ENCODE results near the gene KIF24. TPM values are rescaled to one million over a fixed set of nuclear protein-coding genes. Genes with fewer than 3 reads are reported as not detected.

Gene KIF24
- total RNA-seq, 4 donors from 2014 or later, result 0.37 to 6.8 (median 1.1) TPM

- intact Hi-C loops (cut with DNase I; ENCODE audit: low total_unique reads) (no loop called here), in situ Hi-C loops (cut with MboI; ENCODE audit: low pct_ligation_motif_present in 1 of 4, low pct_unique_long_range_greater_than_20kb in 1 of 4, low sequenced_read_pairs in 3 of 4) (no loop called here)
- Histone ChIP-seq H3K27me3 (no peaks in the 10 kb centered on the region), H3K4me1 (peaks cover 3 to 29% (median 22%) of the 10 kb centered on the region in 4 donors), H3K36me3 (peaks cover 0 to 28% (median 5%) of the 10 kb centered on the region in 4 donors), H3K9me3 (no peaks in the 10 kb centered on the region), H3K4me3 (peak overlapping the region in 1 of 4 donors; percentile 9), H3K27ac (peak overlapping the region; percentile 90 to 95 (median 91))
- no peak for TF ChIP-seq POLR2AphosphoS5 (IDR thresholded peaks at IDR 0.05)
- TF ChIP-seq EP300 (IDR thresholded peaks at IDR 0.05; ENCODE audit: low read depth), result no peak
- TF ChIP-seq CTCF (IDR thresholded peaks at IDR 0.05), result no peak
- TF ChIP-seq POLR2A (IDR thresholded peaks at IDR 0.05), result no peak
- DNase-seq, result no peak
- 60 to 87% methylated on average over 1 to 3 of the region's 3 CpGs for WGBS, 2 donors (ENCODE audit: low coverage in 1 of 2)
Observed at GRCh38 chr9:34374339-34374738, 45.3 kb upstream of the KIF24 start.

GRCh38 chr9:34373749-34374148, 44.7 kb upstream of the KIF24 start:
- Histone ChIP-seq H3K9me3 (no peaks in the 10 kb centered on the region), H3K27me3 (no peaks in the 10 kb centered on the region), H3K4me1 (peaks cover 3 to 25% (median 21%) of the 10 kb centered on the region in 4 donors), H3K4me3 (no peak overlapping the region), H3K27ac (peak overlapping the region in 3 of 4 donors; percentile 90 to 95 (median 92)), H3K36me3 (peaks cover 0 to 28% (median 6%) of the 10 kb centered on the region in 4 donors)
- intact Hi-C loops (cut with DNase I; ENCODE audit: low total_unique reads) (no loop called here), in situ Hi-C loops (cut with MboI; ENCODE audit: low pct_ligation_motif_present in 1 of 4, low pct_unique_long_range_greater_than_20kb in 1 of 4, low sequenced_read_pairs in 3 of 4) (no loop called here)
- no peak for DNase-seq
- 88% methylated on average over 2 of the region's 2 CpGs; no CpG with 5 or more reads in 1 of the 2 donors for WGBS, 2 donors (ENCODE audit: low coverage in 1 of 2)
- no peak for TF ChIP-seq POLR2AphosphoS5 (IDR thresholded peaks at IDR 0.05)
- no peak for TF ChIP-seq EP300 (IDR thresholded peaks at IDR 0.05; ENCODE audit: low read depth)
- no peak for TF ChIP-seq POLR2A (IDR thresholded peaks at IDR 0.05)
- TF ChIP-seq CTCF (IDR thresholded peaks at IDR 0.05), result no peak

- peaks cover 0 to 28% (median 8%) of the 10 kb centered on the region in 4 donors for H3K36me3 ChIP-seq
- WGBS, 2 donors (ENCODE audit: low coverage in 1 of 2), result 89 to 100% methylated on average over 2 to 41 of the region's 41 CpGs
- DNase-seq, result no peak
- no peak overlapping the region for H3K27ac ChIP-seq
- TF ChIP-seq EP300 (IDR thresholded peaks at IDR 0.05; ENCODE audit: low read depth) (no peak), POLR2A (IDR thresholded peaks at IDR 0.05) (no peak), POLR2AphosphoS5 (IDR thresholded peaks at IDR 0.05) (no peak), CTCF (IDR thresholded peaks at IDR 0.05) (no peak)
- peaks cover 3 to 22% (median 19%) of the 10 kb centered on the region in 4 donors for H3K4me1 ChIP-seq
- no peaks in the 10 kb centered on the region for H3K9me3 ChIP-seq
- intact Hi-C loops (cut with DNase I; ENCODE audit: low total_unique reads), result no loop called here
- in situ Hi-C loops (cut with MboI; ENCODE audit: low pct_ligation_motif_present in 1 of 4, low pct_unique_long_range_greater_than_20kb in 1 of 4, low sequenced_read_pairs in 3 of 4), result no loop called here
- no peaks in the 10 kb centered on the region for H3K27me3 ChIP-seq
- no peak overlapping the region for H3K4me3 ChIP-seq
Observed at GRCh38 chr9:34372467-34373011, 43.5 kb upstream of the KIF24 start.

- peaks cover 0 to 28% (median 8%) of the 10 kb centered on the region in 4 donors for H3K36me3 ChIP-seq
- intact Hi-C loops (cut with DNase I; ENCODE audit: low total_unique reads) (no loop called here), in situ Hi-C loops (cut with MboI; ENCODE audit: low pct_ligation_motif_present in 1 of 4, low pct_unique_long_range_greater_than_20kb in 1 of 4, low sequenced_read_pairs in 3 of 4) (no loop called here)
- no peak for DNase-seq
- no peaks in the 10 kb centered on the region for H3K9me3 ChIP-seq
- WGBS, 2 donors (ENCODE audit: low coverage in 1 of 2), result 86% methylated on average over 55 of the region's 60 CpGs; no CpG with 5 or more reads in 1 of the 2 donors
- H3K27ac ChIP-seq, result no peak overlapping the region
- no peak overlapping the region for H3K4me3 ChIP-seq
- H3K27me3 ChIP-seq, result no peaks in the 10 kb centered on the region
- TF ChIP-seq CTCF (IDR thresholded peaks at IDR 0.05), result no peak
- TF ChIP-seq EP300 (IDR thresholded peaks at IDR 0.05; ENCODE audit: low read depth), result no peak
- TF ChIP-seq POLR2AphosphoS5 (IDR thresholded peaks at IDR 0.05), result no peak
- no peak for TF ChIP-seq POLR2A (IDR thresholded peaks at IDR 0.05)
- peaks cover 3 to 18% (median 17%) of the 10 kb centered on the region in 4 donors for H3K4me1 ChIP-seq
Observed at GRCh38 chr9:34371886-34372466, 42.9 kb upstream of the KIF24 start.

Data from transverse colon (tissue), 4 donors.